Spleen (tissue), 11 donors: ENCODE data around the gene CDKN1C. TPM values are rescaled to one million over a fixed set of nuclear protein-coding genes. Genes with fewer than 3 reads are reported as not detected.

Experiments used
- DNase-seq: peaks from one replicate; pipeline ENCODE4 v3.0.0-alpha.2; 2020
- H3K27ac ChIP-seq, 8 donors: fragments of 200-600 bp; sonication (generic) in 7 of 8; 1 replicate in 4 of 8; 2 replicates in 4 of 8; pipeline versions ENCODE4 v1.5.0 to v1.8.0; 2016 to 2021; ENCODE audit warnings: inconsistent platforms in 4 of 8, mild to moderate bottlenecking in 4 of 8, moderate library complexity in 1 of 8
- H3K27me3 ChIP-seq, 7 donors: fragments of 200-600 bp; sonication (generic) in 6 of 7; replicated peaks in 1 of 7; 1 replicate in 4 of 7; 2 replicates in 3 of 7; pipeline versions ENCODE4 v1.5.0 to v1.8.0; 2016 to 2021; ENCODE audit warnings: inconsistent platforms in 3 of 7, mild to moderate bottlenecking in 1 of 7
- H3K36me3 ChIP-seq, 6 donors: fragments of 200-600 bp; sonication (generic) in 5 of 6; 1 replicate in 4 of 6; 2 replicates in 2 of 6; pipeline versions ENCODE4 v1.5.0 to v1.8.0; 2016 to 2021; ENCODE audit warnings: inconsistent platforms in 2 of 6
- H3K4me1 ChIP-seq, 6 donors: fragments of 200-600 bp; sonication (generic) in 5 of 6; 1 replicate in 3 of 6; 2 replicates in 3 of 6; pipeline versions ENCODE4 v1.5.0 to v1.8.0; 2016 to 2021; ENCODE audit warnings: inconsistent platforms in 3 of 6
- H3K4me3 ChIP-seq, 8 donors: fragments of 200-600 bp; sonication (generic) in 7 of 8; 1 replicate in 4 of 8; 2 replicates in 4 of 8; pipeline versions ENCODE4 v1.5.0 to v1.8.0; 2016 to 2021; ENCODE audit warnings: inconsistent platforms in 4 of 8, mild to moderate bottlenecking in 4 of 8, moderate library complexity in 2 of 8
- H3K9me3 ChIP-seq, 8 donors: fragments of 200-600 bp; sonication (generic) in 7 of 8; 1 replicate in 4 of 8; 2 replicates in 4 of 8; pipeline versions ENCODE4 v1.5.0 to v1.8.0; 2016 to 2021; ENCODE audit warnings: inconsistent platforms in 4 of 8
- POLR2A ChIP-seq, 3 donors: fragments of 450-650 bp; IDR thresholded peaks; one replicate each; pipeline ENCODE4 v1.5.1; 2017; ENCODE audit warnings: antibody characterized with exemption in 3 of 3, mild to moderate bottlenecking in 1 of 3
- POLR2AphosphoS5 ChIP-seq, 3 donors: sonication (generic); formaldehyde crosslinking; IDR thresholded peaks; one replicate each; pipeline ENCODE4 v1.5.1; 2017; ENCODE audit warnings: antibody characterized with exemption in 3 of 3
- WGBS, 5 donors: extraction: QIAGEN DNeasy Blood & Tissue Kit in 3 of 5; methylation state at CpG; one replicate each; pipeline versions ENCODE4 v1.1.5 to v1.1.7; 2013 to 2018; 5-methylcytosine and 5-hydroxymethylcytosine counted together
- intact Hi-C: fragments of 100-400 bp; cut with DNase I; formaldehyde crosslinking; loops from one replicate; pipeline ENCODE4 v1.15.0; 2023; ENCODE audit warnings: low total_unique reads
- polyA plus RNA-seq, 3 donors: library from polyadenylated mRNA; stranded (reverse); fragments of 200-250 nt; gene quantifications; one replicate each; pipeline ENCODE4 v1.2.1, GENCODE V29; 2013
- total RNA-seq, 7 donors: library from RNA; depleted of rRNA in 3 of 7; stranded (reverse); fragments of >200 nt in 3 of 7; fragmentation: NEBNext Ultra II Directional in 4 of 7; extraction: Animal tissue kit (Norgen Biotek cat#: 25700) in 4 of 7; gene quantifications; one replicate each; pipeline versions ENCODE4 v1.1.0 to v1.2.1, GENCODE V29; 2016 to 2021
- TF ChIP-seq, protein P1 (sequence below), 11 experiments: fragments of 200-600 bp in 7 of 11; fragments of 450-650 bp in 4 of 11; sonication (generic) in 4 of 11; IDR thresholded peaks in 8 of 11; conservative IDR thresholded peaks in 3 of 11; 1 replicate in 7 of 11; 2 replicates in 4 of 11; pipeline versions ENCODE4 v1.4.0 to v1.8.0; 2016 to 2021; ENCODE audit warnings: antibody characterized with exemption in 11 of 11, inconsistent platforms in 4 of 11, mild to moderate bottlenecking in 1 of 11
- donor health status: healthy with polysubstance abuse.
- donor health status: DM: no; HTN: no; CAD: no; lungs with moderate emphysema.
- donor health status: DM: no; HTN: no; CAD: no.
- donor health status: Bipolar disorder and iron deficiency.
- donor health status: healthy.
- donor health status: DM: no; HTN: no; CAD: no.
- donor health status: DM: yes; HTN: yes; CAD: no.

The CDKN1C gene
- total and polyA plus RNA-seq, 10 donors = 5.4 to 40.4 (median 14.2) TPM

DNA sequence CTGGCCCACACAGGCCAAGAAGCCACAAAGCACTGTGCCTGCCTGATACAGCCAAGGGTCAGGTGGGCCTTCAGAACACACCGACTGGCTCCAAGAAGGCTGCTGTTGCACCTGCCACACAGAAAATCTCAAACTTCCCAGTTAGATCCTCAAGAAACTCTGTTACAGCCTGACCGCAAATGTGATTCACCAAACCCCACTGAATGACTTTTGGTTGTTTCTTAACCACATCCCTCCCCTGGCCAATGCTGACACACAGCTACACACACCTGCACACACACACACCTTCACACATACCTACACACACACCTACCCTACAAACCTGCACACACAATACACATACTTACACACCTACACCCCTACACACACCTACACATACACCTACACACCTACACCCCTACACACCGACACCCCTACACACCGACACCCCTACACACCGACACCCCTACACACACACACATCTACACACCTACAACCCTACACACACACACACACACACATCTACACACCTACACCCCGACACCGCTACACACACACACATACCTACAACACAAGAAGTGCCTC is 31.5 kb downstream of the CDKN1C start:
- Histone ChIP-seq H3K4me1 (no peaks in the 10 kb centered on the region), H3K9me3 (no peaks in the 10 kb centered on the region), H3K36me3 (no peaks in the 10 kb centered on the region), H3K27me3 (no peaks in the 10 kb centered on the region), H3K4me3 (no peak overlapping the region), H3K27ac (no peak overlapping the region)
- intact Hi-C loops = no loop called here
- TF ChIP-seq, protein P1, sequence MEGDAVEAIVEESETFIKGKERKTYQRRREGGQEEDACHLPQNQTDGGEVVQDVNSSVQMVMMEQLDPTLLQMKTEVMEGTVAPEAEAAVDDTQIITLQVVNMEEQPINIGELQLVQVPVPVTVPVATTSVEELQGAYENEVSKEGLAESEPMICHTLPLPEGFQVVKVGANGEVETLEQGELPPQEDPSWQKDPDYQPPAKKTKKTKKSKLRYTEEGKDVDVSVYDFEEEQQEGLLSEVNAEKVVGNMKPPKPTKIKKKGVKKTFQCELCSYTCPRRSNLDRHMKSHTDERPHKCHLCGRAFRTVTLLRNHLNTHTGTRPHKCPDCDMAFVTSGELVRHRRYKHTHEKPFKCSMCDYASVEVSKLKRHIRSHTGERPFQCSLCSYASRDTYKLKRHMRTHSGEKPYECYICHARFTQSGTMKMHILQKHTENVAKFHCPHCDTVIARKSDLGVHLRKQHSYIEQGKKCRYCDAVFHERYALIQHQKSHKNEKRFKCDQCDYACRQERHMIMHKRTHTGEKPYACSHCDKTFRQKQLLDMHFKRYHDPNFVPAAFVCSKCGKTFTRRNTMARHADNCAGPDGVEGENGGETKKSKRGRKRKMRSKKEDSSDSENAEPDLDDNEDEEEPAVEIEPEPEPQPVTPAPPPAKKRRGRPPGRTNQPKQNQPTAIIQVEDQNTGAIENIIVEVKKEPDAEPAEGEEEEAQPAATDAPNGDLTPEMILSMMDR (IDR thresholded peaks at IDR 0.05 in 8 of 11, conservative IDR thresholded peaks at IDR 0.05 in 3 of 11) = no peak
- no peak for TF ChIP-seq POLR2A (IDR thresholded peaks at IDR 0.05)
- no peak for TF ChIP-seq POLR2AphosphoS5 (IDR thresholded peaks at IDR 0.05)
- no peak for DNase-seq
- WGBS, 5 donors = 78 to 97% (median 95%) methylated on average over 7 of the region's 7 CpGs

DNA sequence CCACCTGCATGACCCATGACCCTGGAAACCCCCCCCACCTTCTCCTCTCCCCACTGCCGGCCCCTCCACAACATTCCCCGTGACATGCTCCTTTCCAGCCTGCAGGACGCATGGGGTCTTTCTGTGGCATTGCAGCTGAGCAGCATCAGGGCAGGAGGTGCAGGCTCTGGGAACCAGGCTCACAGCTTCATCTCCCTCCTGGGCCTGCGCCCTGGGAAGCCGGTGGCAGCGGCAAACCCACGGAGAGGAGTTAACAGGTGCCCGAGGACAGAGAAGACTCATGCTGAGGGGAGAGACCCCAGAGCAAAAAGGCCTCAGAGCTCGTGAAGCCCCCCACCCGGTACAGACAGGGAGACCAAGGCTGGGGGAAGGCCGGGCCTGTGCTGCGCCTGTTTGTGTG is 32.2 kb downstream of the CDKN1C start:
- Histone ChIP-seq H3K27me3 (no peaks in the 10 kb centered on the region), H3K4me1 (no peaks in the 10 kb centered on the region), H3K27ac (no peak overlapping the region), H3K9me3 (no peaks in the 10 kb centered on the region), H3K4me3 (no peak overlapping the region), H3K36me3 (peaks cover 0 to 1% (median 0%) of the 10 kb centered on the region in 6 donors)
- WGBS, 5 donors = 91 to 96% (median 93%) methylated on average over 12 of the region's 12 CpGs
- no peak for TF ChIP-seq POLR2A (IDR thresholded peaks at IDR 0.05)
- intact Hi-C loops = no loop called here
- DNase-seq = no peak

DNA sequence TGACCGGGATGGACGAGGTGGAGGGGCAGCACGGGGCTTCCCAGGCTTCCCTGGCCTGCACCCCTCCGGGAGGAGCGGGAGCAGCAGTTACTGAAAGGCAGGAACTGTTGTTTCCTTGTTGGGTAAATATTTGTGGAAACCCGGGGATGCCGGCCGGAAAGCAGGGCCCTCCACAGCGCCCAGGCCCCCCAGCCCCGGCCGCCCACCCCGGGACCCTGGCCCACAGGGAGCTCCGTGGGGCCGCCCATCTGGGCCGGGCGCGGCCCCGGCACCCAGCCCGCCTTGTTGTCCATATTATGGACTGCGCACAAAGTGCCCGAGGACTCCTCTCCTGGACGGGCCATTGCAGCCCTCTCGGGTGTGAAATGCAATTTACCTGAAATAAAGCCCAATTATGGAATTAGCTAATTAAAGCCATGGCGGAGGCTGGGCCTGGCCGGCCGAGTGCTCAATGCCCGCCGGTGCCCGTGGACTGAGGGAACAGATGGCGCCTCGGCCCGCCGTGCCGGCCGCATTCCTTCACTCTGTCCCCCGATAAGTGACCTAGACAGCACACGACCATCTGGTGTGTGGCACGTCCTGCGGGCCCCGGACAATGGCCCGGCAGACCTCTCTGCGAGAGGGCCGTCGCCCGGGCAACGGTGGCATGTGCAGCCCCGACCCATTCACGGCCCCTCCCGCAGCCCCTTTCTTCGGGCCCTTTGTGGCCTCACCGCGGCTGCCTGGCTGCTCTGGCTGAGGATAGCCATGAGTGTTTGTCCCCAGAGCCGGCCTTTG is 35.4 kb downstream of the CDKN1C start:
- intact Hi-C loops = no loop called here
- Histone ChIP-seq H3K4me3 (no peak overlapping the region), H3K27me3 (no peaks in the 10 kb centered on the region), H3K27ac (no peak overlapping the region), H3K36me3 (peaks cover 0 to 12% (median 0%) of the 10 kb centered on the region in 6 donors), H3K4me1 (peaks cover 0 to 7% (median 0%) of the 10 kb centered on the region in 6 donors), H3K9me3 (no peaks in the 10 kb centered on the region)
- DNase-seq = no peak
- WGBS, 5 donors = 88 to 92% (median 91%) methylated on average over 22 to 53 of the region's 53 CpGs
- TF ChIP-seq, protein P1 (IDR thresholded peaks at IDR 0.05 in 8 of 11, conservative IDR thresholded peaks at IDR 0.05 in 3 of 11) = no peak
- TF ChIP-seq POLR2A (IDR thresholded peaks at IDR 0.05) = no peak

DNA sequence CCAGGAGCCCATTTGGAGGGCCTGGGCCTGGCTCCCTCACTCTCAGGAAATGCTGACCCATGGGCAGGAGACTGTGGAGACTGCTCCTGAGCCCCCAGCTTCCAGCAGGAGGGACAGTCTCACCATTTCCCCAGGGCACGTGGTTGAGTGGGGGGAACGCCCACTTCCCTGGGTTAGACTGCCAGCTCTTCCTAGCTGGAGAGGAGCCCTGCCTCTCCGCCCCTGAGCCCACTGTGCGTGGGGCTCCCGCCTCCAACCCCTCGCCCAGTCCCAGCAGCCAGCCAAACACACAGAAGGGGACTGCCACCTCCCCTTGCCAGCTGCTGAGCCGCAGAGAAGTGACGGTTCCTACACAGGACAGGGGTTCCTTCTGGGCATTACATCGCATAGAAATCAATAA is 37.1 kb downstream of the CDKN1C start:
- Histone ChIP-seq H3K27me3 (no peaks in the 10 kb centered on the region), H3K9me3 (no peaks in the 10 kb centered on the region), H3K4me3 (no peak overlapping the region), H3K4me1 (peaks cover 0 to 7% (median 0%) of the 10 kb centered on the region in 6 donors), H3K27ac (no peak overlapping the region), H3K36me3 (peaks cover 0 to 12% (median 0%) of the 10 kb centered on the region in 6 donors)
- TF ChIP-seq POLR2A (IDR thresholded peaks at IDR 0.05) (no peak), POLR2AphosphoS5 (IDR thresholded peaks at IDR 0.05) (no peak)
- TF ChIP-seq, protein P1 (IDR thresholded peaks at IDR 0.05 in 8 of 11, conservative IDR thresholded peaks at IDR 0.05 in 3 of 11) = no peak
- intact Hi-C loops = no loop called here
- 83 to 97% (median 86%) methylated on average over 5 to 9 of the region's 9 CpGs for WGBS, 5 donors
- DNase-seq = no peak
